ENCODE data around the gene RCOR1. TPM values are rescaled to one million over a fixed set of nuclear protein-coding genes. Genes with fewer than 3 reads are reported as not detected.

RCOR1 gene
- total RNA-seq, 1 experiment from 2014 or later, result 25.4 TPM

DNA sequence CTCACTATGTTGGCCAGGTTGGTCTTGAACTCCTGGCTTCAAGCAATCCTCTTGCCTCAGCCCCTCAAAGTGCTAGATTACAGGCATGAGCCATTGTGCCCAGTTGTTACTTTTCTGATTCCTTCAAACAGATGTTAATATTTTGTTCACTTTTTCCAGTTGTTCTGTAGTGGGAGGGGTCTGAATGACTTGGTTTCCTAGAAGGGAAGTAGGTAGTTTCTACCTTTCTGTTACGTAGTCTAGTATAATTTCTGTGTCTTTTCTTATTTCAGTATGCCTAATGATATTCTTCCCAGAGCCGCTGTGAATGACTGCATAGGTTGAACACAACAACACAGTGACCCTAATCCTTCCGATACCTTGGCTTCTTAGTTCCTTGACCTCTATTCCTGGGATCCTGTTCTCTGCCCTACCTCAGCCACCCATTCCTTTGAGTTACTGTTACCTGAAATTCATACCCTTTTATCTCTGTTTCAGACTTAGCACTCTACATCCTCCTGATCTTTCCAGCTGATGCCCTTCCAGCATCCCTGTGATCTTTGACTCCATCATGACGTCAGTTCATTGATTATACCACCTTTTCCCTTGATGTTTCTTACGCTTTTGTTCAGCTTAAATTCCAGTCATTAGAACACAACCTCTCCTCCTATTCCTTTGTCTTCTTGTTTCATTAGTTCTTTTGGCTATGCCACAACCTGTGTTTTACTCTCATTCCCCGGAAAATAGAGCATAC lies 33.3 kb downstream of the RCOR1 start:
- Mint-ChIP-seq H3K27ac (peak overlapping the region; percentile 68), H3K36me3 (peaks cover 2% of the 10 kb centered on the region; the same call in 1 of the 2 replicates), H3K4me1 (peaks cover 54% of the 10 kb centered on the region), H3K27me3 (ENCODE audit: low read depth) (no peaks in the 10 kb centered on the region), H3K9me3 (no peaks in the 10 kb centered on the region; the same call in 1 of the 2 replicates), H3K4me3 (no peak overlapping the region)
- ATAC-seq, result no peak
- ChIA-PET CTCF (interaction anchor here (0.9 to 1.2 kb wide), 2 partner anchors 32 to 101 kb away, joined by 3 to 5 read pairs; no protein-coding TSS in a partner anchor), POLR2A (no interaction called here)
- TF ChIP-seq FOXJ3 (CRISPR knock-in tag; IDR thresholded peaks at IDR 0.05; ENCODE audit: borderline replicate concordance), result no peak
- no peak for TF ChIP-seq ZNF532 (CRISPR knock-in tag; IDR thresholded peaks at IDR 0.05; ENCODE audit: borderline replicate concordance)
- TF ChIP-seq SOX15 (CRISPR knock-in tag; IDR thresholded peaks at IDR 0.05), result no peak
- TF ChIP-seq NFYB (CRISPR knock-in tag; conservative IDR thresholded peaks at IDR 0.05; ENCODE audit: low read depth), result no peak
- TF ChIP-seq ZNF263 (CRISPR knock-in tag; IDR thresholded peaks at IDR 0.05; ENCODE audit: low read depth), result no peak
- no peak for TF ChIP-seq PREB (CRISPR knock-in tag; IDR thresholded peaks at IDR 0.05; ENCODE audit: borderline replicate concordance)
- TF ChIP-seq, protein P1, sequence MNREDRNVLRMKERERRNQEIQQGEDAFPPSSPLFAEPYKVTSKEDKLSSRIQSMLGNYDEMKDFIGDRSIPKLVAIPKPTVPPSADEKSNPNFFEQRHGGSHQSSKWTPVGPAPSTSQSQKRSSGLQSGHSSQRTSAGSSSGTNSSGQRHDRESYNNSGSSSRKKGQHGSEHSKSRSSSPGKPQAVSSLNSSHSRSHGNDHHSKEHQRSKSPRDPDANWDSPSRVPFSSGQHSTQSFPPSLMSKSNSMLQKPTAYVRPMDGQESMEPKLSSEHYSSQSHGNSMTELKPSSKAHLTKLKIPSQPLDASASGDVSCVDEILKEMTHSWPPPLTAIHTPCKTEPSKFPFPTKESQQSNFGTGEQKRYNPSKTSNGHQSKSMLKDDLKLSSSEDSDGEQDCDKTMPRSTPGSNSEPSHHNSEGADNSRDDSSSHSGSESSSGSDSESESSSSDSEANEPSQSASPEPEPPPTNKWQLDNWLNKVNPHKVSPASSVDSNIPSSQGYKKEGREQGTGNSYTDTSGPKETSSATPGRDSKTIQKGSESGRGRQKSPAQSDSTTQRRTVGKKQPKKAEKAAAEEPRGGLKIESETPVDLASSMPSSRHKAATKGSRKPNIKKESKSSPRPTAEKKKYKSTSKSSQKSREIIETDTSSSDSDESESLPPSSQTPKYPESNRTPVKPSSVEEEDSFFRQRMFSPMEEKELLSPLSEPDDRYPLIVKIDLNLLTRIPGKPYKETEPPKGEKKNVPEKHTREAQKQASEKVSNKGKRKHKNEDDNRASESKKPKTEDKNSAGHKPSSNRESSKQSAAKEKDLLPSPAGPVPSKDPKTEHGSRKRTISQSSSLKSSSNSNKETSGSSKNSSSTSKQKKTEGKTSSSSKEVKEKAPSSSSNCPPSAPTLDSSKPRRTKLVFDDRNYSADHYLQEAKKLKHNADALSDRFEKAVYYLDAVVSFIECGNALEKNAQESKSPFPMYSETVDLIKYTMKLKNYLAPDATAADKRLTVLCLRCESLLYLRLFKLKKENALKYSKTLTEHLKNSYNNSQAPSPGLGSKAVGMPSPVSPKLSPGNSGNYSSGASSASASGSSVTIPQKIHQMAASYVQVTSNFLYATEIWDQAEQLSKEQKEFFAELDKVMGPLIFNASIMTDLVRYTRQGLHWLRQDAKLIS (CRISPR knock-in tag; IDR thresholded peaks at IDR 0.05; ENCODE audit: borderline replicate concordance), result no peak
- TF ChIP-seq OVOL2 (CRISPR knock-in tag; IDR thresholded peaks at IDR 0.05; ENCODE audit: borderline replicate concordance), result no peak
- TF ChIP-seq MLX (CRISPR knock-in tag; IDR thresholded peaks at IDR 0.05), result no peak
- DNase-seq (ENCODE audit: low spot score), result no peak

DNA sequence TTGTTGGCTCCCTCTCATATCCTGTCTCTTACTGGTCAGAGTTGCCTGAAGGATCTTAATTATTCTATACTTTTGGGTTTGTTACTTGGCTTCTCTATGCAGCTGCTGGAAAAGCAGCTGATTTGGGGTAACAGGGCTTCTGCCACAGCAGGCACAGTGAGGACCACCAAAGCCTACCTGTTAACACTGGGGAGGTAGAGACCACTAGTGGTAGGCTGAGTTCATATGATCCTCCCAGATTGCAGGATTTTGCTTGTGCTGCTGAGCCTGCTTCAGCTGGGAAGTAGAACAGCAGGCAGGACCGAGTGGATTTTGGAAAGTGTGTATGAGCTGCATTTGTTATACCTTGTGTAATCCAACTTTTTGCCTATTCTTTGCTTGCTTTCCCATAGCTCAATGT lies 34.1 kb downstream of the RCOR1 start:
- H3K4me3 Mint-ChIP-seq, result no peak overlapping the region
- ATAC-seq (no peak), DNase-seq (ENCODE audit: low spot score) (no peak)
- no peaks in the 10 kb centered on the region for H3K36me3 Mint-ChIP-seq
- H3K4me1 Mint-ChIP-seq, result peaks cover 52% of the 10 kb centered on the region
- H3K9me3 Mint-ChIP-seq, result no peaks in the 10 kb centered on the region
- no peaks in the 10 kb centered on the region for H3K27me3 Mint-ChIP-seq (ENCODE audit: low read depth)
- POLR2A ChIA-PET, result no interaction called here
- peak overlapping the region; percentile 68; the same call in 1 of the 2 replicates for H3K27ac Mint-ChIP-seq
- CTCF ChIA-PET, result interaction anchor here (0.9 to 1.2 kb wide), 2 partner anchors 32 to 102 kb away, joined by 3 to 5 read pairs; no protein-coding TSS in a partner anchor
- no peak for TF ChIP-seq TP53 (CRISPR knock-in tag; IDR thresholded peaks at IDR 0.05)
- TF ChIP-seq FOXP1 (CRISPR knock-in tag; IDR thresholded peaks at IDR 0.05; ENCODE audit: borderline replicate concordance), result no peak
- no peak for TF ChIP-seq GRHL2 (CRISPR knock-in tag; IDR thresholded peaks at IDR 0.05; ENCODE audit: insufficient replicate concordance, severe bottlenecking)
- TF ChIP-seq, protein P2, sequence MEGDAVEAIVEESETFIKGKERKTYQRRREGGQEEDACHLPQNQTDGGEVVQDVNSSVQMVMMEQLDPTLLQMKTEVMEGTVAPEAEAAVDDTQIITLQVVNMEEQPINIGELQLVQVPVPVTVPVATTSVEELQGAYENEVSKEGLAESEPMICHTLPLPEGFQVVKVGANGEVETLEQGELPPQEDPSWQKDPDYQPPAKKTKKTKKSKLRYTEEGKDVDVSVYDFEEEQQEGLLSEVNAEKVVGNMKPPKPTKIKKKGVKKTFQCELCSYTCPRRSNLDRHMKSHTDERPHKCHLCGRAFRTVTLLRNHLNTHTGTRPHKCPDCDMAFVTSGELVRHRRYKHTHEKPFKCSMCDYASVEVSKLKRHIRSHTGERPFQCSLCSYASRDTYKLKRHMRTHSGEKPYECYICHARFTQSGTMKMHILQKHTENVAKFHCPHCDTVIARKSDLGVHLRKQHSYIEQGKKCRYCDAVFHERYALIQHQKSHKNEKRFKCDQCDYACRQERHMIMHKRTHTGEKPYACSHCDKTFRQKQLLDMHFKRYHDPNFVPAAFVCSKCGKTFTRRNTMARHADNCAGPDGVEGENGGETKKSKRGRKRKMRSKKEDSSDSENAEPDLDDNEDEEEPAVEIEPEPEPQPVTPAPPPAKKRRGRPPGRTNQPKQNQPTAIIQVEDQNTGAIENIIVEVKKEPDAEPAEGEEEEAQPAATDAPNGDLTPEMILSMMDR (IDR thresholded peaks at IDR 0.05), result no peak
- no peak for TF ChIP-seq NFYB (CRISPR knock-in tag; conservative IDR thresholded peaks at IDR 0.05; ENCODE audit: low read depth)
- TF ChIP-seq NFATC4 (CRISPR knock-in tag; IDR thresholded peaks at IDR 0.05), result no peak
- TF ChIP-seq, protein P3, sequence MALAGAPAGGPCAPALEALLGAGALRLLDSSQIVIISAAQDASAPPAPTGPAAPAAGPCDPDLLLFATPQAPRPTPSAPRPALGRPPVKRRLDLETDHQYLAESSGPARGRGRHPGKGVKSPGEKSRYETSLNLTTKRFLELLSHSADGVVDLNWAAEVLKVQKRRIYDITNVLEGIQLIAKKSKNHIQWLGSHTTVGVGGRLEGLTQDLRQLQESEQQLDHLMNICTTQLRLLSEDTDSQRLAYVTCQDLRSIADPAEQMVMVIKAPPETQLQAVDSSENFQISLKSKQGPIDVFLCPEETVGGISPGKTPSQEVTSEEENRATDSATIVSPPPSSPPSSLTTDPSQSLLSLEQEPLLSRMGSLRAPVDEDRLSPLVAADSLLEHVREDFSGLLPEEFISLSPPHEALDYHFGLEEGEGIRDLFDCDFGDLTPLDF (CRISPR knock-in tag; IDR thresholded peaks at IDR 0.05), result no peak
- TF ChIP-seq PREB (CRISPR knock-in tag; IDR thresholded peaks at IDR 0.05; ENCODE audit: borderline replicate concordance), result no peak
- no peak for TF ChIP-seq EMX1 (CRISPR knock-in tag; IDR thresholded peaks at IDR 0.05)
- no peak for TF ChIP-seq SMAD3 (CRISPR knock-in tag; IDR thresholded peaks at IDR 0.05; ENCODE audit: borderline replicate concordance)
- TF ChIP-seq ELF4 (CRISPR knock-in tag; IDR thresholded peaks at IDR 0.05; ENCODE audit: low read depth), result no peak
- TF ChIP-seq NR3C1 (CRISPR knock-in tag; conservative IDR thresholded peaks at IDR 0.05; ENCODE audit: low read depth), result no peak
